GM12878 (cell line): ENCODE data around the gene CCDC27. TPM values are rescaled to one million over a fixed set of nuclear protein-coding genes. Genes with fewer than 3 reads are reported as not detected.

ENCODE experiments used
- ATAC-seq: fragments of 200-7000 bp; cut with Tn5 transposase; 3 replicates; pipeline ENCODE4 v1.9.1; 2020; ENCODE audit warnings: mild to moderate bottlenecking, moderate library complexity
- BruUV-seq: library from RNA; stranded (reverse); fragments of 400-500 nt; replicated peaks from 2 replicates; lab custom pipeline; 2021; lab: Mats Ljungman, UMichigan
- CTCF ChIA-PET: fragments of 300-600 bp; sonication (Branson Sonifier 250); formaldehyde crosslinking; extraction: SDS; loops from one replicate; lab custom pipeline; 2021; ENCODE audit warnings: inconsistent platforms; lab: Yijun Ruan, JAX
- POLR2A ChIA-PET: fragments of 350-600 bp; formaldehyde crosslinking; extraction: SDS; loops from one replicate; lab custom pipeline; 2021; ENCODE audit warnings: inconsistent platforms; lab: Charles Lee
- RAD21 ChIA-PET: fragments of 300-600 bp; sonication (Branson Sonifier 250); formaldehyde crosslinking; loops from one replicate; lab custom pipeline; 2023; ENCODE audit warnings: antibody characterized with exemption; ENCODE audit not compliant: unreplicated experiment; lab: Charles Lee
- SMC1A ChIA-PET: fragments of 300-600 bp; sonication (Branson Sonifier 250); formaldehyde crosslinking; loops from one replicate; lab custom pipeline; 2023; ENCODE audit not compliant: unreplicated experiment, uncharacterized antibody; lab: Charles Lee
- DNase-seq: peaks from one replicate; pipeline ENCODE4 v3.0.0-alpha.2; 2011; ENCODE audit warnings: low read depth, low spot score
- FAIRE-seq: peaks from 3 replicates; lab custom pipeline; 2011; peaks lifted over from hg19 to GRCh38; lab: Jason Lieb, UNC
- H2AFZ ChIP-seq: 2 replicates; pipeline ENCODE4 v1.6.0; 2011; ENCODE audit warnings: low read depth, low read length, control low read depth; ENCODE audit not compliant: control insufficient read depth
- H3K27ac ChIP-seq: 2 replicates; pipeline ENCODE4 v1.5.1; 2011; ENCODE audit warnings: control low read depth; ENCODE audit not compliant: control insufficient read depth, insufficient read depth
- H3K27me3 ChIP-seq, 2 experiments: replicated peaks in 1 of 2; 2 replicates each; pipeline versions ENCODE4 v1.6.0 to v1.6.1; 2011; ENCODE audit warnings: low read length in 1 of 2; ENCODE audit not compliant: control insufficient read depth in 2 of 2, insufficient read depth in 2 of 2
- H3K36me3 ChIP-seq, 2 experiments: 2 replicates each; pipeline ENCODE4 v1.5.1; 2011; ENCODE audit warnings: low read length in 1 of 2; ENCODE audit not compliant: control insufficient read depth in 2 of 2, insufficient read depth in 2 of 2
- H3K4me1 ChIP-seq: 2 replicates; pipeline ENCODE4 v1.6.1; 2011; ENCODE audit warnings: mild to moderate bottlenecking, low read length, moderate library complexity, mixed read lengths; ENCODE audit not compliant: control insufficient read depth, insufficient read depth
- H3K4me2 ChIP-seq: 2 replicates; pipeline ENCODE4 v1.6.0; 2011; ENCODE audit warnings: control low read depth; ENCODE audit not compliant: control insufficient read depth, insufficient read depth
- H3K4me3 ChIP-seq: fragments of 200-600 bp; sonication (generic); 2 replicates; pipeline ENCODE4 v1.5.1; 2016
- H3K79me2 ChIP-seq: 2 replicates; pipeline ENCODE4 v1.6.0; 2011; ENCODE audit warnings: low read length; ENCODE audit not compliant: control insufficient read depth, insufficient read depth
- H3K9ac ChIP-seq: 2 replicates; pipeline ENCODE4 v1.8.0; 2011; ENCODE audit warnings: low read length, control low read depth, mixed read lengths; ENCODE audit not compliant: control insufficient read depth, insufficient read depth
- H3K9me3 ChIP-seq: replicated peaks from 3 replicates; pipeline ENCODE4 v1.5.1; 2011; ENCODE audit warnings: mild to moderate bottlenecking, low read length; ENCODE audit not compliant: control insufficient read depth, insufficient read depth
- H4K20me1 ChIP-seq: 2 replicates; pipeline ENCODE4 v1.6.0; 2011; ENCODE audit not compliant: control insufficient read depth, insufficient read depth
- ATF7 ChIP-seq: fragments of 450-650 bp; IDR thresholded peaks from 2 replicates; pipeline ENCODE4 v1.6.1; 2016; ENCODE audit warnings: low read depth, mild to moderate bottlenecking
- FOS ChIP-seq: IDR thresholded peaks from 3 replicates; pipeline ENCODE4 v1.6.1; 2011; ENCODE audit warnings: borderline replicate concordance; ENCODE audit not compliant: insufficient read length; ENCODE audit errors: extremely low read depth
- PAX5 ChIP-seq: IDR thresholded peaks from 2 replicates; pipeline ENCODE4 v1.6.1; 2011; ENCODE audit warnings: low read depth, low read length, borderline replicate concordance
- PML ChIP-seq: IDR thresholded peaks from 2 replicates; pipeline ENCODE4 v1.6.1; 2012; ENCODE audit warnings: low read length, inconsistent platforms
- POLR2A ChIP-seq: IDR thresholded peaks from 2 replicates; pipeline ENCODE4 v1.6.1; 2011; ENCODE audit warnings: low read depth, mild to moderate bottlenecking, low read length
- POLR2AphosphoS2 ChIP-seq: IDR thresholded peaks from 2 replicates; pipeline ENCODE4 v1.6.1; 2011; ENCODE audit warnings: low read depth, mild to moderate bottlenecking, low read length, improper control_type of control experiment, moderate library complexity
- RBBP5 ChIP-seq: fragments of 200-600 bp; sonication (generic); conservative IDR thresholded peaks from 2 replicates; pipeline ENCODE4 v1.6.1; 2016
- WGBS: methylation state at CpG from one replicate; pipeline ENCODE4 v1.1.6; 2016; ENCODE audit warnings: low lambda C conversion rate; ENCODE audit not compliant: insufficient replicate concordance, insufficient coverage; ENCODE audit errors: missing lambda C conversion rate; 5-methylcytosine and 5-hydroxymethylcytosine counted together
- in situ Hi-C: fragments of 300-500 bp; cut with MboI; formaldehyde crosslinking; loops from 9 replicates; pipeline ENCODE4 v1.14.3; 2018; ENCODE audit warnings: mixed read lengths
- intact Hi-C: fragments of 100-400 bp; cut with micrococcal nuclease; formaldehyde crosslinking; loops from one replicate; pipeline ENCODE4 v1.14.2; 2022; ENCODE audit not compliant: unreplicated experiment
- polyA plus RNA-seq, 11 experiments: library from polyadenylated mRNA; depleted of rRNA in 4 of 11; unstranded in 6 of 11; stranded (reverse) in 5 of 11; fragments of >200 nt; fragmentation: Nextera tagmentation in 4 of 11; fragmentation: Illumina TruSeq in 1 of 11; extraction: Ambion mirVana in 4 of 11; extraction: Trizol in 1 of 11; gene quantifications; 1 replicate in 1 of 11; 2 replicates in 10 of 11; pipeline versions ENCODE4 v1.2.1 to v1.2.3, GENCODE V29; 2011 to 2016; ENCODE audit warnings: inconsistent platforms in 2 of 11, missing spikeins in 2 of 11, low read depth in 1 of 11
- total RNA-seq, 4 experiments: library from RNA; depleted of rRNA in 3 of 4; stranded (reverse); fragments of >200 nt in 3 of 4; fragmentation: Illumina TruSeq in 1 of 4; extraction: Trizol in 1 of 4; gene quantifications; 2 replicates each; pipeline versions ENCODE4 v1.2.1 to v1.2.3, GENCODE V29; 2013 to 2021
- TF ChIP-seq, protein P1 (sequence below): fragments of 450-650 bp; IDR thresholded peaks from 2 replicates; pipeline ENCODE4 v1.6.1; 2017; ENCODE audit warnings: antibody characterized with exemption, mild to moderate bottlenecking, moderate library complexity
- TF ChIP-seq, protein P2 (sequence below): fragments of 450-650 bp; IDR thresholded peaks from 2 replicates; pipeline ENCODE4 v1.6.1; 2016; ENCODE audit warnings: mild to moderate bottlenecking

The CCDC27 gene
- total and polyA plus RNA-seq, 10 of the 15 experiments (the other 5 are each of a cell fraction or from before 2014, with no cell fraction given) = 0.05 TPM; not detected in 9

DNA sequence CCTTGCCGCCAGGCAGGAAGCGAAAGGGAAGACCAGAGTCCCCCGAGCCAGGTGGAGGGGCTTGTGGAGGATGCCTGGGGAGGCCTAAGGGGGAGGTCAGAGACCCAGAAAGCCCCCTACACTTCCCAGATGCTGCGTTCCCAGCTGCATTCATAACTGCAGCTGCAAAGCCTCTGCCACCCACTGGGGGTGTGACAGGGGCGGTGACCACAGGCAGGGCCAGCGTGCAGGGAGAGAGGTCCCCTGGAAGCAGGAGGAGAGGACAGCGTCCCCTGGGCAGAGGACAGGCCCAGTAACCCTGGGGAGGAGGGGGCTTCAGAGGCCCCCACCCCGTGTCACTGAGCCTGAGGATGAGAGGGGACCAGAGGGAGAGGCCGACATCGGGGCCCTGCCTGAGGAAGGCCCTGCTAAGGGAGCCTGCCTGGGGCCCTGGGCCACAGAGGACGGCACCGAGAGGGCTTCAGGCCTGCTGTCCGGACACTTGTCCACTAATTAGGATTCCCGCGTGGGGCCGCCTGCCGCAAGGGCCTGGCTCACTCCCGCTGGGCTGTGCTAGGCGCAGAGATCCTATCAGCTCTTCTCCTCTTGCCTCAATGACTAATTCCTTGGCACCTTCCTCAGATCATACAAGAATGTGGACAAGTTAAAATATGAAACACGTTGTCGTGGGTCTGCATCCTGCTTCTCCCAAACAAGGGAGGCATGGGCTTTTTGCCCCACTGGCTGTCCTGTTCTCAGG lies 49.1 kb upstream of the CCDC27 start (continued):
- TF ChIP-seq, protein P1, sequence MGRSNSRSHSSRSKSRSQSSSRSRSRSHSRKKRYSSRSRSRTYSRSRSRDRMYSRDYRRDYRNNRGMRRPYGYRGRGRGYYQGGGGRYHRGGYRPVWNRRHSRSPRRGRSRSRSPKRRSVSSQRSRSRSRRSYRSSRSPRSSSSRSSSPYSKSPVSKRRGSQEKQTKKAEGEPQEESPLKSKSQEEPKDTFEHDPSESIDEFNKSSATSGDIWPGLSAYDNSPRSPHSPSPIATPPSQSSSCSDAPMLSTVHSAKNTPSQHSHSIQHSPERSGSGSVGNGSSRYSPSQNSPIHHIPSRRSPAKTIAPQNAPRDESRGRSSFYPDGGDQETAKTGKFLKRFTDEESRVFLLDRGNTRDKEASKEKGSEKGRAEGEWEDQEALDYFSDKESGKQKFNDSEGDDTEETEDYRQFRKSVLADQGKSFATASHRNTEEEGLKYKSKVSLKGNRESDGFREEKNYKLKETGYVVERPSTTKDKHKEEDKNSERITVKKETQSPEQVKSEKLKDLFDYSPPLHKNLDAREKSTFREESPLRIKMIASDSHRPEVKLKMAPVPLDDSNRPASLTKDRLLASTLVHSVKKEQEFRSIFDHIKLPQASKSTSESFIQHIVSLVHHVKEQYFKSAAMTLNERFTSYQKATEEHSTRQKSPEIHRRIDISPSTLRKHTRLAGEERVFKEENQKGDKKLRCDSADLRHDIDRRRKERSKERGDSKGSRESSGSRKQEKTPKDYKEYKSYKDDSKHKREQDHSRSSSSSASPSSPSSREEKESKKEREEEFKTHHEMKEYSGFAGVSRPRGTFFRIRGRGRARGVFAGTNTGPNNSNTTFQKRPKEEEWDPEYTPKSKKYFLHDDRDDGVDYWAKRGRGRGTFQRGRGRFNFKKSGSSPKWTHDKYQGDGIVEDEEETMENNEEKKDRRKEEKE = no peak
- TF ChIP-seq PAX5 = no peak

DNA sequence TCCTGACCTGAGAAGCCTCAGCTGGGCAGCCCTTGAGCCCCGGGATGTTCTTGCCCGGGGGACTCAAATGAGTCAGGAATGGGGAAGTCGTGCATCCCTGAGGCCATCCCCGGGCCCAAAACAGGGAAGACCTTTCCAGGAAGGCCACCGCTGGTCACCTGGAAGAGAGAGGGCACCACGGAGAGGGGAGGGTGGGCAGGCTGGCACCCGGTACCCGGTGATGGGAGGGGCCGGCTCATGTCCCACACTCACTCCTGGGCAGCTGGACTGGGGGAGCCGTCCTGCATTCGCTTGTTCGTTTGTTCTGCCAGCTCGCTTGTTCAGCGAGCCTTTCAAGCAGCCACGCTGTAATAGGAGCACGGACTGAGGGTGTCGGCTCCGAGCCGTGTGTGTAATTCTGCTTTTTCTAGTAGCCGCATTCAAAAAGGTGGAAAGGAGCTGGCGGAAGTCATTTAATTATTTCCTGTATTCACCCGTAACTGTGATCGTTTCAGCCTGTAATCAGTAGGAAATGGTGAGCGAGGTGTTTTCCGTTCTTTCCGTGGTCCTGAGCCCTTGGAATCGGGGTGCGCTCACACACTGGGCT lies 48.4 kb upstream of the CCDC27 start:
- in situ Hi-C loops (no loop called here), intact Hi-C loops (no loop called here)
- ChIA-PET SMC1A (no interaction called here), CTCF (interaction anchor here (1.3 kb wide), 1 partner anchor 20 kb away, joined by 4 read pairs; no protein-coding TSS in a partner anchor), POLR2A (no interaction called here), RAD21 (interaction anchor here (0.7 kb wide), 1 partner anchor 242 kb away, joined by 3 read pairs; no protein-coding TSS in a partner anchor)
- H3K9me3 ChIP-seq = no peaks in the 10 kb centered on the region
- no TSS peak for BruUV-seq
- no peak for DNase-seq
- no peaks in the 10 kb centered on the region; the same call in 1 of the 2 replicates for H4K20me1 ChIP-seq
- no peak for ATAC-seq
- no peaks in the 10 kb centered on the region for H3K4me1 ChIP-seq
- FAIRE-seq = no peak
- no peak overlapping the region for H3K4me3 ChIP-seq
- H3K36me3 ChIP-seq = peaks cover 0 to 19% of the 10 kb centered on the region in 2 experiments; a peak in 3 of 4 replicates
- TF ChIP-seq, protein P2, sequence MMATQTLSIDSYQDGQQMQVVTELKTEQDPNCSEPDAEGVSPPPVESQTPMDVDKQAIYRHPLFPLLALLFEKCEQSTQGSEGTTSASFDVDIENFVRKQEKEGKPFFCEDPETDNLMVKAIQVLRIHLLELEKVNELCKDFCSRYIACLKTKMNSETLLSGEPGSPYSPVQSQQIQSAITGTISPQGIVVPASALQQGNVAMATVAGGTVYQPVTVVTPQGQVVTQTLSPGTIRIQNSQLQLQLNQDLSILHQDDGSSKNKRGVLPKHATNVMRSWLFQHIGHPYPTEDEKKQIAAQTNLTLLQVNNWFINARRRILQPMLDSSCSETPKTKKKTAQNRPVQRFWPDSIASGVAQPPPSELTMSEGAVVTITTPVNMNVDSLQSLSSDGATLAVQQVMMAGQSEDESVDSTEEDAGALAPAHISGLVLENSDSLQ = no peak
- TF ChIP-seq POLR2A (no peak), FOS (no peak), RBBP5 (no peak), PML (no peak), ATF7 (no peak), POLR2AphosphoS2 (no peak)
- H2AFZ ChIP-seq = no peak overlapping the region
- no peaks in the 10 kb centered on the region for H3K27me3 ChIP-seq
- H3K9ac ChIP-seq = no peak overlapping the region
- H3K4me2 ChIP-seq = no peak overlapping the region
- no peak overlapping the region for H3K27ac ChIP-seq
- WGBS = 31% methylated on average over 28 of the region's 28 CpGs
- no peaks in the 10 kb centered on the region for H3K79me2 ChIP-seq
